ENCODE measurements around the gene SLC2A3. TPM values are rescaled to one million over a fixed set of nuclear protein-coding genes. Genes with fewer than 3 reads are reported as not detected.
"Not testable (repeated sequence)": the region's sequence is repeated elsewhere in the genome, so short reads cannot be mapped to it uniquely, and the experiment has no call there.

SLC2A3 gene
- total and polyA plus RNA-seq, 2 of the 13 experiments (the other 11 are each of a cell fraction or from before 2014, with no cell fraction given), result 39.3 to 580 TPM

DNA sequence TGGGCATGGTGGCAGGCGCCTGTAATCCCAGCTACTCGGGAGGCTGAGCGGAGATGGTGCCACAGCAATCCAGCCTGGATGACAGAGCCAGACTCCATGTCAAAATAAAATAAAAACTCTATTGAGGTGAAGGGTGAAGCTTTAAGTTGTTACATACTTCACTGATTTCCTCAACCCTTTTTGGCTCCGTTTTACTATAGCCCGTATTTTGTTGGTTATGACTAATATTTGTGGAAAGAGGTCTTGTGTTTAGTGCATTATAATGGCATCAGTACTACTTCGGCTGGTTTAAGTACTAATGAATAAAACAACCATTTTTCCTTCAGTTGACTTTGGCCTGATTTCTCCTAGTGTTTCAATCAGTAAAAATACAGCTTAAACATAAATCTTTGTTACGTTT lies 36.2 kb downstream of the SLC2A3 start (continued):
- TF ChIP-seq KAT2B (IDR thresholded peaks at IDR 0.05; ENCODE audit: borderline replicate concordance, low read depth, low read length), result no peak
- no peak for TF ChIP-seq ZNF30 (CRISPR knock-in tag; IDR thresholded peaks at IDR 0.05)
- TF ChIP-seq ZNF572 (CRISPR knock-in tag; IDR thresholded peaks at IDR 0.05), result no peak
- TF ChIP-seq ZNF367 (CRISPR knock-in tag; IDR thresholded peaks at IDR 0.05; ENCODE audit: borderline replicate concordance), result no peak
- TF ChIP-seq, protein P1, sequence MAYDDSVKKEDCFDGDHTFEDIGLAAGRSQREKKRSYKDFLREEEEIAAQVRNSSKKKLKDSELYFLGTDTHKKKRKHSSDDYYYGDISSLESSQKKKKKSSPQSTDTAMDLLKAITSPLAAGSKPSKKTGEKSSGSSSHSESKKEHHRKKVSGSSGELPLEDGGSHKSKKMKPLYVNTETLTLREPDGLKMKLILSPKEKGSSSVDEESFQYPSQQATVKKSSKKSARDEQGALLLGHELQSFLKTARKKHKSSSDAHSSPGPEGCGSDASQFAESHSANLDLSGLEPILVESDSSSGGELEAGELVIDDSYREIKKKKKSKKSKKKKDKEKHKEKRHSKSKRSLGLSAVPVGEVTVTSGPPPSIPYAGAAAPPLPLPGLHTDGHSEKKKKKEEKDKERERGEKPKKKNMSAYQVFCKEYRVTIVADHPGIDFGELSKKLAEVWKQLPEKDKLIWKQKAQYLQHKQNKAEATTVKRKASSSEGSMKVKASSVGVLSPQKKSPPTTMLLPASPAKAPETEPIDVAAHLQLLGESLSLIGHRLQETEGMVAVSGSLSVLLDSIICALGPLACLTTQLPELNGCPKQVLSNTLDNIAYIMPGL (CRISPR knock-in tag; IDR thresholded peaks at IDR 0.05; ENCODE audit: borderline replicate concordance in 1 of 2, low read depth in 1 of 2), result no peak
- TF ChIP-seq, protein P2, sequence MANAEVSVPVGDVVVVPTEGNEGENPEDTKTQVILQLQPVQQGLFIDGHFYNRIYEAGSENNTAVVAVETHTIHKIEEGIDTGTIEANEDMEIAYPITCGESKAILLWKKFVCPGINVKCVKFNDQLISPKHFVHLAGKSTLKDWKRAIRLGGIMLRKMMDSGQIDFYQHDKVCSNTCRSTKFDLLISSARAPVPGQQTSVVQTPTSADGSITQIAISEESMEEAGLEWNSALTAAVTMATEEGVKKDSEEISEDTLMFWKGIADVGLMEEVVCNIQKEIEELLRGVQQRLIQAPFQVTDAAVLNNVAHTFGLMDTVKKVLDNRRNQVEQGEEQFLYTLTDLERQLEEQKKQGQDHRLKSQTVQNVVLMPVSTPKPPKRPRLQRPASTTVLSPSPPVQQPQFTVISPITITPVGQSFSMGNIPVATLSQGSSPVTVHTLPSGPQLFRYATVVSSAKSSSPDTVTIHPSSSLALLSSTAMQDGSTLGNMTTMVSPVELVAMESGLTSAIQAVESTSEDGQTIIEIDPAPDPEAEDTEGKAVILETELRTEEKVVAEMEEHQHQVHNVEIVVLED (CRISPR knock-in tag; IDR thresholded peaks at IDR 0.05; ENCODE audit: borderline replicate concordance), result no peak
- no peak for TF ChIP-seq ZNF670 (CRISPR knock-in tag; IDR thresholded peaks at IDR 0.05; ENCODE audit: borderline replicate concordance)
- no peak for TF ChIP-seq ARID3A (IDR thresholded peaks at IDR 0.05; ENCODE audit: low read depth, low read length)
- TF ChIP-seq, protein P3, sequence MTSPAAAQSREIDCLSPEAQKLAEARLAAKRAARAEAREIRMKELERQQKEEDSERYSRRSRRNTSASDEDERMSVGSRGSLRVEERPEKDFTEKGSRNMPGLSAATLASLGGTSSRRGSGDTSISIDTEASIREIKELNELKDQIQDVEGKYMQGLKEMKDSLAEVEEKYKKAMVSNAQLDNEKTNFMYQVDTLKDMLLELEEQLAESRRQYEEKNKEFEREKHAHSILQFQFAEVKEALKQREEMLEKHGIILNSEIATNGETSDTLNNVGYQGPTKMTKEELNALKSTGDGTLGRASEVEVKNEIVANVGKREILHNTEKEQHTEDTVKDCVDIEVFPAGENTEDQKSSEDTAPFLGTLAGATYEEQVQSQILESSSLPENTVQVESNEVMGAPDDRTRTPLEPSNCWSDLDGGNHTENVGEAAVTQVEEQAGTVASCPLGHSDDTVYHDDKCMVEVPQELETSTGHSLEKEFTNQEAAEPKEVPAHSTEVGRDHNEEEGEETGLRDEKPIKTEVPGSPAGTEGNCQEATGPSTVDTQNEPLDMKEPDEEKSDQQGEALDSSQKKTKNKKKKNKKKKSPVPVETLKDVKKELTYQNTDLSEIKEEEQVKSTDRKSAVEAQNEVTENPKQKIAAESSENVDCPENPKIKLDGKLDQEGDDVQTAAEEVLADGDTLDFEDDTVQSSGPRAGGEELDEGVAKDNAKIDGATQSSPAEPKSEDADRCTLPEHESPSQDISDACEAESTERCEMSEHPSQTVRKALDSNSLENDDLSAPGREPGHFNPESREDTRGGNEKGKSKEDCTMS (CRISPR knock-in tag; conservative IDR thresholded peaks at IDR 0.05), result no peak
- TF ChIP-seq GATAD1 (CRISPR knock-in tag; IDR thresholded peaks at IDR 0.05), result no peak

DNA sequence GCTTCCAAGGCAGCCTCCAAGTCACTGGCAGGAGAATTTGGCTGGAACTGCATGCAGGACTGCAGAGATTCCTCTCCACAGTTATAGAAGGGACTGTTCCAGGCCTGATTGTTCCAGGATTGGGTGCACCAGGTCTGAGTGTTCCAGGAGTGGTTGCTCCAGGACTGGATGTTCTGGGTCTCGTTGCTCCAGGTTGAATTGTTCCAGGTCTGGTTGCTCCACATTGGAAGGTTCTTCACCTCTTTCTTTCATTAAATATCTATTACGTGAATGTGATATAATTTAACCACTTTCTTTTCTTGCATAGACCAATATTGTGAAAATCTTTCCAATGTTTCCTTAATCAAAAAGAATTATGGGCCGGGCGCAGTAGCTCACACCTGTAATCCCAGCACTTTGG lies 39.3 kb downstream of the SLC2A3 start:
- POLR2A ChIA-PET, result interaction anchor here (0.6 kb wide), 2 partner anchors 72 to 1261 kb away, joined by 3 read pairs; partner anchors contain the start of gene LPAR5
- intact Hi-C loops (cut with micrococcal nuclease; ENCODE audit: unreplicated experiment), result not testable (repeated sequence)

More for the DNA sequence above, 39.3 kb downstream of the SLC2A3 start:
- H3K27ac ChIP-seq (ENCODE audit: extremely low read length, insufficient read depth, low read length); CTCF ChIA-PET (ENCODE audit: low intra/inter-chr PET ratio, low total read pairs); in situ Hi-C loops (cut with HindIII; ENCODE audit: extremely low pct_ligation_motif_present, low pct_unique_long_range_greater_than_20kb); H3K9me3 ChIP-seq (ENCODE audit: low read length); H4K20me1 ChIP-seq (ENCODE audit: insufficient read depth, low read length); DNase-seq (ENCODE audit: low spot score); H3K79me2 ChIP-seq (ENCODE audit: insufficient read depth, low read length); H3K36me3 ChIP-seq (replicated peaks in 1 of 2; ENCODE audit: control insufficient read depth in 1 of 2, insufficient read depth in 2 of 2, low read length in 2 of 2); H3K9ac ChIP-seq (ENCODE audit: insufficient read depth, low read depth, low read length); H3K4me2 ChIP-seq (ENCODE audit: low read depth, low read length); FAIRE-seq; H2AFZ ChIP-seq (ENCODE audit: low read length); H3K27me3 ChIP-seq (ENCODE audit: control insufficient read depth in 1 of 2, insufficient read depth in 2 of 2, low read length in 2 of 2); BruUV-seq (replicated peaks); ATAC-seq; H3K4me3 ChIP-seq (replicated peaks in 1 of 3; ENCODE audit: insufficient read depth in 1 of 3, low read depth in 2 of 3, low read length in 3 of 3): not testable (repeated sequence)
- 99% methylated on average over 4 of the region's 4 CpGs for WGBS (ENCODE audit: low lambda C conversion rate)
- peaks cover 26% of the 10 kb centered on the region for H3K4me1 ChIP-seq (ENCODE audit: insufficient read depth, low read length)
